HepG2 (cell line): Measurements from ENCODE around the gene WDR87. TPM values are rescaled to one million over a fixed set of nuclear protein-coding genes. Genes with fewer than 3 reads are reported as not detected.
A peak's percentile ranks its signal among the peaks of the same experiment; 100 is the strongest.

ENCODE experiments used
- ATF2 ChIP-seq: sonication (generic); formaldehyde crosslinking; IDR thresholded peaks from 2 replicates; pipeline ENCODE4 v1.4.0; 2020; ENCODE audit warnings: missing genetic modification reagents
- BRF2 ChIP-seq: sonication (generic); formaldehyde crosslinking; IDR thresholded peaks from 2 replicates; pipeline ENCODE4 v1.8.1; 2022; ENCODE audit warnings: mild to moderate bottlenecking, missing genetic modification reagents
- CAMTA2 ChIP-seq: sonication (generic); formaldehyde crosslinking; IDR thresholded peaks from 2 replicates; pipeline ENCODE4 v1.4.0; 2020; ENCODE audit warnings: mild to moderate bottlenecking, missing genetic modification reagents, borderline replicate concordance
- CREBL2 ChIP-seq: sonication (generic); formaldehyde crosslinking; IDR thresholded peaks from 2 replicates; pipeline ENCODE4 v1.8.1; 2023; ENCODE audit warnings: missing genetic modification reagents, mild to moderate bottlenecking, borderline replicate concordance
- DBP ChIP-seq: sonication (generic); formaldehyde crosslinking; IDR thresholded peaks from 2 replicates; pipeline ENCODE4 v1.4.0; 2020; ENCODE audit warnings: missing genetic modification reagents; ENCODE audit errors: not compliant biosample characterization
- DR1 ChIP-seq: sonication (generic); formaldehyde crosslinking; IDR thresholded peaks from 2 replicates; pipeline ENCODE4 v1.8.0; 2021; ENCODE audit warnings: mild to moderate bottlenecking, missing genetic modification reagents, inconsistent platforms
- ELF3 ChIP-seq: IDR thresholded peaks from 2 replicates; pipeline ENCODE4 v1.6.1; 2016; ENCODE audit warnings: missing genetic modification reagents, missing compliant biosample characterization
- HNF1B ChIP-seq: sonication (generic); formaldehyde crosslinking; IDR thresholded peaks from 2 replicates; pipeline ENCODE4 v1.5.1; 2020; ENCODE audit warnings: mild to moderate bottlenecking, moderate library complexity, missing genetic modification reagents
- KMT2B ChIP-seq: IDR thresholded peaks from 2 replicates; pipeline ENCODE4 v1.6.1; 2016; ENCODE audit warnings: missing genetic modification reagents, missing compliant biosample characterization
- MYPOP ChIP-seq: sonication (generic); formaldehyde crosslinking; IDR thresholded peaks from 2 replicates; pipeline ENCODE4 v1.8.1; 2023; ENCODE audit warnings: mild to moderate bottlenecking, moderate library complexity, missing genetic modification reagents
- RAD21 ChIP-seq: fragments of 450-650 bp; formaldehyde crosslinking; IDR thresholded peaks from 2 replicates; pipeline ENCODE4 v1.5.0; 2020; ENCODE audit warnings: mild to moderate bottlenecking
- SIN3A ChIP-seq: IDR thresholded peaks from 2 replicates; pipeline ENCODE4 v1.6.1; 2011; ENCODE audit warnings: low read depth, mild to moderate bottlenecking, control low read depth, low read length, borderline replicate concordance
- TBP ChIP-seq: sonication (generic); formaldehyde crosslinking; IDR thresholded peaks from 2 replicates; pipeline ENCODE4 v1.5.0; 2020; ENCODE audit warnings: missing genetic modification reagents
- TCF7L2 ChIP-seq: IDR thresholded peaks from 2 replicates; pipeline ENCODE4 v1.6.1; 2011; ENCODE audit warnings: mild to moderate bottlenecking, low read depth, low read length, moderate library complexity
- THAP11 ChIP-seq: IDR thresholded peaks from 2 replicates; pipeline ENCODE4 v1.6.1; 2016; ENCODE audit warnings: missing biosample characterization, missing genetic modification reagents
- TOPORS ChIP-seq: sonication (generic); formaldehyde crosslinking; IDR thresholded peaks from 2 replicates; pipeline ENCODE4 v1.8.0; 2023; ENCODE audit warnings: mild to moderate bottlenecking, missing genetic modification reagents
- ZFP36L2 ChIP-seq: sonication (generic); formaldehyde crosslinking; IDR thresholded peaks from 2 replicates; pipeline ENCODE4 v1.4.0; 2020; ENCODE audit warnings: missing genetic modification reagents
- ZNF264 ChIP-seq: sonication (generic); formaldehyde crosslinking; IDR thresholded peaks from 2 replicates; pipeline ENCODE4 v1.4.0; 2020; ENCODE audit warnings: missing genetic modification reagents
- ZNF33A ChIP-seq: sonication (generic); formaldehyde crosslinking; IDR thresholded peaks from 2 replicates; pipeline ENCODE4 v1.5.1; 2020; ENCODE audit warnings: missing genetic modification reagents, mild to moderate bottlenecking, moderate library complexity, borderline replicate concordance
- ZNF510 ChIP-seq: sonication (generic); formaldehyde crosslinking; IDR thresholded peaks from 2 replicates; pipeline ENCODE4 v1.4.0; 2020; ENCODE audit warnings: low read depth, mild to moderate bottlenecking, missing genetic modification reagents
- ZNF749 ChIP-seq: sonication (generic); formaldehyde crosslinking; IDR thresholded peaks from 2 replicates; pipeline ENCODE4 v1.8.0; 2022; ENCODE audit warnings: mild to moderate bottlenecking, missing genetic modification reagents, moderate library complexity, borderline replicate concordance
- ZNF75D ChIP-seq: sonication (generic); formaldehyde crosslinking; IDR thresholded peaks from 2 replicates; pipeline ENCODE4 v1.8.1; 2023; ENCODE audit warnings: missing genetic modification reagents, mild to moderate bottlenecking, borderline replicate concordance
- ZNF790 ChIP-seq: sonication (generic); formaldehyde crosslinking; IDR thresholded peaks from 2 replicates; pipeline ENCODE4 v1.8.0; 2022; ENCODE audit warnings: missing genetic modification reagents, mild to moderate bottlenecking, borderline replicate concordance
- ZNF800 ChIP-seq: sonication (generic); formaldehyde crosslinking; IDR thresholded peaks from 2 replicates; pipeline ENCODE4 v1.4.0; 2020; ENCODE audit warnings: missing genetic modification reagents
- polyA plus RNA-seq, 8 experiments: library from polyadenylated mRNA; depleted of rRNA in 3 of 8; stranded (reverse) in 7 of 8; unstranded in 1 of 8; fragments of >200 nt; fragmentation: Illumina TruSeq in 4 of 8; extraction: Trizol in 4 of 8; gene quantifications; 2 replicates each; pipeline versions ENCODE4 v1.2.1 to v1.2.3, GENCODE V29; 2011 to 2016; ENCODE audit warnings: low read depth in 4 of 8, missing spikeins in 1 of 8, mixed read lengths in 1 of 8; ENCODE audit not compliant: insufficient read depth in 1 of 8
- total RNA-seq, 5 experiments: library from RNA; depleted of rRNA; stranded (reverse); fragments of >200 nt; fragmentation: Illumina TruSeq; extraction: Trizol; gene quantifications; 2 replicates each; pipeline ENCODE4 v1.2.3, GENCODE V29; 2016; ENCODE audit warnings: low read depth in 1 of 5

WDR87 gene
- total and polyA plus RNA-seq, 2 of the 13 experiments (the other 11 are each of a cell fraction or from before 2014, with no cell fraction given): not detected

- TF ChIP-seq THAP11 (CRISPR knock-in tag) (peak; percentile 39; the same call in 1 of the 2 replicates), DBP (CRISPR knock-in tag) (no peak), KMT2B (CRISPR knock-in tag) (no peak), ZFP36L2 (CRISPR knock-in tag) (no peak), ZNF790 (CRISPR knock-in tag) (no peak), ZNF264 (CRISPR knock-in tag) (no peak), CREBL2 (CRISPR knock-in tag) (no peak), MYPOP (CRISPR knock-in tag) (no peak), RAD21 (CRISPR knock-in tag) (peak; percentile 89), ZNF75D (CRISPR knock-in tag) (no peak), BRF2 (CRISPR knock-in tag) (no peak), ZNF33A (no peak), TOPORS (CRISPR knock-in tag) (no peak), CAMTA2 (CRISPR knock-in tag) (no peak), DR1 (no peak), ZNF749 (CRISPR knock-in tag) (no peak), TBP (CRISPR knock-in tag) (no peak), ATF2 (CRISPR knock-in tag) (no peak), ZNF510 (no peak), HNF1B (CRISPR knock-in tag) (no peak), SIN3A (no peak), ELF3 (CRISPR knock-in tag) (no peak), ZNF800 (CRISPR knock-in tag) (no peak), TCF7L2 (no peak)
Observed at GRCh38 chr19:37902668-37903067, 3.7 kb downstream of the WDR87 start (continued).
